ENCODE measurements around the gene ZNF77. TPM values are rescaled to one million over a fixed set of nuclear protein-coding genes. Genes with fewer than 3 reads are reported as not detected.
A peak's percentile ranks its signal among the peaks of the same experiment; 100 is the strongest.
"Not testable (repeated sequence)": the region's sequence is repeated elsewhere in the genome, so short reads cannot be mapped to it uniquely, and the experiment has no call there.

ZNF77 gene
- polyA plus RNA-seq (ENCODE audit: insufficient read length in 10 of 10) = 1 to 10 TPM; 3.6 to 8.9 (median 5.0) TPM
- long read RNA-seq, donor 1 = 0 reads
- long read RNA-seq, donor 2 = 0 reads
- long read RNA-seq, donor 3 = 0 reads
- long read RNA-seq, donor 4 = 0 reads
- long read RNA-seq, donor 5, partial matches to known transcripts = 0 of 1 reads
- long read RNA-seq, donor 5, other reads (novel, unspliced or antisense) = 0 of 1 reads
- long read RNA-seq, donor 6 = 0 reads
- long read RNA-seq, donor 7 = 0 reads
- long read RNA-seq, donor 8 = 0 reads
- long read RNA-seq, donor 9, partial matches to known transcripts = 0 of 1 reads
- long read RNA-seq, donor 9, other reads (novel, unspliced or antisense) = 0 of 1 reads

DNA sequence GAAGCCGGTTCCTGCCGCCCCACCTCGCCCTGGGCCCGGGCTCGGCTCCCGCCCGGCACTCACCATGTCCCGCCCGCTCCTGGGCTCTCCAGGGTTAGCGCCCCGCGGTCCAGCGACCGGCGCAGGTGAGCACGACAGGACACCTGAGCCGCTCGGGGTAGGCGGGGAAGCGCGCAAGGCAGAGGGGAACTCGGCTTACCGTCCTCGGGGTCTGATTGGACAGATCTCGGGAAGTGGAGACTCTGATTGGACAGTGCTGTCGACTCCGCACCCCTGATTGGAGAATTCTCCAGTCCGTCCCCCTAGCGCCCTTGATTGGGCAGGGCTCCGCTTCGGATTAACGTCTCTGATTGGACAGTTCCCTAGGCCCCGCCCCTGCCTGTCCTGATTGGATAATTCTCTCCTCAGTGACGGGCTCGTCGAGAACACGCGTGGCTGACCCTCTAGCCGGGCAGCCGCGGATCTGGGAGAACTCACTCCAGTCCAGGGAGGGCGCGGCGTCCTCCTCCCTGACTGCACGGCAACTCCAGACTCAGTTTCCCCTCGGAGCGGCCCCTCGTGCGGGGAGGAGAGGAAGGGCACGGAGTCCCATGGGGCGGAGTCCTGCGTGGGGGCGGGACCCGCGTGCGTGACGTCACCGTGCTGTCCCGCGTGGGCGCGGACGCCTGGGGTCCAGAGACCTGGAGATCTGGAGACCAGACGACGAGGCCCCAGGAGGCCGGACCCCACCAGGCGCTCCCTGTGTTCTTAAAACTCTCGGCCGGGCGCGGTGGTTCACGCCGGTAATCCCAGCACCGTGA lies at the start of gene ZNF77:
Gene ZNF77, minus strand, starts transcription at position 197 of the 800 bp plus-strand sequence. Its CDS starts 131 bp downstream, at position 66.
- peak; percentile 98 to 99 (median 99) for DNase-seq

- DNase-seq = no peak
Measured at GRCh38 chr19:2993579-2993978, 48.8 kb upstream of the ZNF77 start.

DNA sequence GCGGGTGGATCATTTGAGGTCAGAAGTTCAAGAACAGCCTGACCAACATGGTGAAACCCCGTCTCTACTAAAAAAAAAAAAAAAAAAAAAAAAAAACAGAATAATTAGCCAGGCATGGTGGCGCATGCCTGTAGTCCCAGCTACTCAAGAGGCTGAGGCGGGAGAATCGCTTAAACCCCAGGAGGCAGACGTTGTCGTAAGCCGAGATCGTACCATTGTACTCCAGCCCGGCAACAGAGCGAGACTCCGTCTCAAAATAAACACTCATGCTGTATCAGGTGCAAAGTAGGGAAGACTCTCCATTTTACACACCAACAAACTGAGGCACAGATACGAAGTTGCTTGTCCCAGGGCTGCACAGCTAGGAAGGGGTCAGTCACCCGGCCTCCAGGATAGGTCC lies 48.2 kb upstream of the ZNF77 start:
- DNase-seq = no peak

GRCh38 chr19:2992333-2992732 lies 47.6 kb upstream of the ZNF77 start:
- DNase-seq = not testable (repeated sequence)

DNA sequence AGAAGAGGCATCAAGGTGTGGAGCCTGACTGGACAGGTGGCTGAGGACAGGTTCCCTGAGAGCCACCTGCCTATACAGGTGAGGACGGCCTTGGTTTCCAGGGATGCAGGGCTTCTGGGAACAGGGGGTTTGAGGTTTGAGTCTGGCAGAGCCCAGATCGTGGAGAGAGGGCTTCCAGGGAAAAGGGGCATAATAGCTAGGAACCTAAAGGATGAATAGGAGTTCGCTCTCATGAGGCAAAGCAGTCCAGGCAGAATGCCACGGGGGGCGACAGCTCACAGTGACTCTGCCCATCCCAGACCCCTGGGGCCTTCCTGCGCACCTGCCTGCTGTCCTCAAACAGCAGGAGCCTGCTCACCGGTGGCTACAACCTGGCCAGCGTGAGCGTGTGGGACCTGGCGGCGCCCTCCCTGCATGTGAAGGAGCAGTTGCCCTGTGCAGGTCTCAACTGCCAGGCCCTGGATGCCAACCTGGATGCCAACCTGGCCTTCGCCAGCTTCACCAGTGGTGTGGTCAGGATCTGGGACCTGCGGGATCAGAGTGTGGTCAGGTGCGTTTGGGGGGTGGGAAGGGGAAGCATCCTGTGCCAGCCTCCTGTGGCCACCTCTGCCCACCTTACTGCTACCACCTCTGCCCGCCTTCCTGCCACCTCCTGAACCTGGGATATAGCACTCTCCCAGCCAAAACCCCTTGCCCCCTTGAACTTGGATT lies 44.6 kb upstream of the ZNF77 start:
- DNase-seq = no peak

DNA sequence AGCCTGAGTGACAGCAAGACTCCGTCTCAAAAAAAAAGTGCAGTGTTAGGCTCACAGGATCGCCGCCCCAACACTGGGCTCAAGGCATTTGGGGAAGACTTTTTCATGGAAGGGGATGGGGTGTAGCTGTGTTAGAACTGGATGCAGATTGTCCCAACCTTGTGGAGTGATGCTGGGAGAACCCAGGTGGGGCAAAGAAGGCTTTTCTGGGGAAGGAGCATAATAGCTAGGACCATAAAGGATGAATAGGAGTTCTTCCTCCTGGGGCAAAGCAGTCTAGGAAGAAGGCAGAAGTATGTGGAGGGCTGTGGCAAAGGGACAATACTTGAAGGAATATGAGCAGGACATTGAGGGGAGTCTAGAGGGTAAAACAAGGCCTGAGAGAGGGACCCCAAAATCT lies 43.8 kb upstream of the ZNF77 start:
- no peak for DNase-seq

DNA sequence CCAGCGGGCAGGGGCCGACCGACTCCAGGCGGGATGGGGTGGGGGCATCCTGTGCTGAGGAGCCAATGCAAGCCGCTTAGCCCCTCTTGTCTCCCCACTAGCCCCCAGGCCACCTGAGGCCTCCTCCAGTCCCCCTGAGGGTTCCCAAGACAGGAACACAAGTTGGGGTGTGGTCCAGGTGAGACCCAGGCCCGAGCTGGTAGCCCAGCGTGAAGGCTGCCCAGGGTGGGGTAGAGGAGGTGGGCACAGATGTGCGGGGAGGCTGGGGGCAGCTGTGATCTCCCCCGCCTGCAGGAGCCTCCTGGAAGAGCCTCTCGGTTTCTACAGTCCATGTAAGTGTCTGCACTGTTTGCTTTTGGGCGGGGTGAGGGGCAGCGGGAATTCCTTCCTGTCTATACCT lies 43.0 kb upstream of the ZNF77 start:
- no peak for DNase-seq

DNA sequence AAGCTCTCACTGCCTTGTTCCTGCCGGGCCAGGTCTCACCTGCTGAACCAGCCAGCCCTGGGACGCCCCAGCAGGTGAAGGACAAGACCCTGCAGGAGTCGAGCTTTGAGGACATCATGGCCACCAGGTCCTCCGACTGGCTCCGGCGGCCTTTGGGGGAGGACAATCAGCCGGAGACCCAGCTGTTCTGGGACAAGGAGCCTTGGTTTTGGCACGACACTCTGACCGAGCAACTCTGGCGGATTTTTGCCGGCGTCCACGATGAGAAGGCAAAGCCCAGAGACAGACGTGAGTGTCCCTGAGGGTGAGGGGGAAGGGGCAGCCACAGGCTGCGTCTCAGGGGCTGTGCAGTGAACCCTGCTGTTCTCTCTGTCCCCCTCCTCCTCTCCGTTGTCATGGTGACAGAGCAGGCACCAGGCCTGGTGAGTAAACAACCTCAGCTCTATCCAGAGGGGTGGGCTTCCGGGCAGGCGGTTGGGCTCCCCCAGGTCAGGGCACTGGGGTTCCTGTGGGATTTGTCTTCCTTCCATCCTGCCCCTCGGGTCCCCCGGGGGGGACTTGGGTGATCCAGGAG lies 42.3 kb upstream of the ZNF77 start:
- peak in 1 of 3 donors; percentile 44 for DNase-seq

GRCh38 chr19:2984215-2984528 lies 39.4 kb upstream of the ZNF77 start:
- DNase-seq = no peak

DNA sequence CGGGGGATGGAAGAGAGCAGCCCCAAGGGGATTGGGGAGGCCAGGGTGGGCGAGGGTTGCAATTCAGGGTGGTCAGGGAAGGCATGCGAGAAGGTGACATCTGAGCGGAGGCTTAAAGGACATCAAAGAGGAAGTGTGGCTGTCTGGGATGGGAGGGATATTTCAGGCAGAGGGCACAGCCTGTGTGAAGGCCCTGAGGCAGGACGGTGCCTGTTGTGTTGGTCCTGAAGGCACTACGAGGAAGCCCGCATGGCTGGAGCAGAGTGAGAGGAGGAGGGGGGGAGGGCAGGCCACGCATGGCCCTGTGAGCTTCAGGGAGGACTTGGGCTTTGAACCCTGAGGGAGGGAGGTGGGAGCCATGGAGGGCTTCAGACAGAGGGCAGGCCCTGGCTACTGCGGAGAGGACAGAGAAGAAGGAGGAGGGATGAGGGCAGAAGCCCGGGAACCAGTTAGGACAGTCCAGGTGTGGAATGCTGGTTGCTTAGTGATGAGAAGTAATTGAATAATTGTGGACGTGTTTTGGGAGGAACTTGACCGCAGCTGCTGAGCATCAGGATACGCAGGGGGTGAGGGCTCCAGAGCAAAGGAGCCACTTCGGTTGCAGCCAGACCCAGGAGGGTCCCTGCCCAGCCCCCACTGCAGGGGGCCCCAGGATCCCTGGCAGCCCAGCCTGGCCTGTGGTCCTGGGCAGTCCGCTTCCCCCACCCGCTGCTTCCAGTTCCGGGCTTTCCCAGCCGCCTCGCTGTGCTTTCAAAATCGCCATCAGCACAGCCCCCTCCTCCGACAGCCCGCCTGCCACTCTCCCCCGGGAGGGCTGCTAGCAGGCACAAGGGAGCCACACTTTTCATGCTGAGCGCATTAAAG lies 38.8 kb upstream of the ZNF77 start:
- peak; percentile 63 to 89 (median 73) for DNase-seq

DNA sequence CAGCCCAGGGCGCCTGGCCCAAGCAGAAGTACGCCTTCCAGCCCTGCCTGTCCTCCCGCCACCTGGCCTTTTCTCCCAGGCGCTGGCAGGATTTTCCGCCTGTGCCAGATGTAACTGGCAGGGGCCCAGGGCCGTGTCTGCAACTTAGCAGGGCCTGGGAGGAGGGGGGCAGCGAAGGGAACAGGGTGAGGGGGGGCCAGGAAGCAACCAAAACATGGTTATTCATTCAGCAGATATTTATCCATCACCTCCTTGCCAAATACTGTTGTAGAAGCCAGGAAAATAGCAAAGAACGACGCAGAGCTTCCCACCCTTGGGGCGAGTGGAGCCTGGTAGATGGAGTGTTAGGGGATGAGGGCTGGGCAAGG lies 38.2 kb upstream of the ZNF77 start:
- DNase-seq = peak; percentile 86 to 92 (median 89)

DNA sequence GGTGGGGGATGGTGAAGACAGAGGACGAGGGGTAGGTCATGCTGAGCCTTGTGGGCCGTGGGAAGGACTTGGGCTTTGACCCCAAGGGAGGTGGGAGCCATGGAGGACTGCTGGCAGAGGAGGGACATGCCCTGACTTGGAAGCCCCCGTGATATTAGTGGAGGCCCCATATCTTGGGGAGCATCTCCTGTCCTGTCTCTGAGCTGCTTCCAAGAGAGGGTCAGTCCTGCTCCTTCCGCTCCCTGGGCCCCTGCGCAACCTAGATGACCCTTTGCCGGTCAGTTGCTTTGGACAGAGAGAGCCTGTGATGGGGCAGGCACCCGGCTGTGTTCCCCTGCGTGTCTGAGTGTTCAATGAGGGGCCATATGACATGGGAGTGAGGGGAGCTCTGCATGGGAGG lies 37.8 kb upstream of the ZNF77 start:
- no peak for DNase-seq

GRCh38 chr19:2981898-2982297 lies 37.1 kb upstream of the ZNF77 start:
- no peak for DNase-seq

- DNase-seq = no peak
Measured at GRCh38 chr19:2978772-2979171, 34.0 kb upstream of the ZNF77 start.

DNA sequence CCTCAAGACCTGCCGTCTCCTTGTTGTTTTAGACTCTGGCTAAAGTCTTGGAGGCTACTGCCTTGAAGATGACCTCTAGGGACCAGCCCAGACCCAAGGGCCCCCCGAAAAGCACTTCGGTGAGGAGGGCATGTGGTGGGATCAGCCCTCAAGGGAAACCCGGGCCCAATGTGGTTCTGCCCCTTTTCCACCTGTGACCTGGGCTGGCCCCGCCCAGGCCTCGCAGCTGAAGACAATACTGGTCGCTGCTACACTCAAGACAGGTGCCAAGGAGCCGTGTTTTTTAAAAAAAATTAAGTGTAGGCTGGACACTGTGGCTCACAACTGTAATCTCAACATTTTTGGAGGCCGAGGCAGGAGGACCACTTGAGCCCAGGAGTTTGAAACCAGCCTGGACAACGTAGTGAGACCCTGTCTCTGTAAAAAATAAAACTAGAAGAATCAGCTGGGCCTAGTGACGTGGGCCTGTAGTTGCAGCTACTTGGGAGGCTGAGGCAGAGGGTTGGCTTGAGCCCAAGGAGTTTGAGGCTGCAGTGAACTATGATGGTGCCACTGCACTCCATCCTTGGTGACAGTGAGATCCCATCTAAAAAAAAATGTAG lies 33.5 kb upstream of the ZNF77 start:
- DNase-seq = no peak

- no peak for DNase-seq
Measured at GRCh38 chr19:2977746-2978138, 33.0 kb upstream of the ZNF77 start.

DNA sequence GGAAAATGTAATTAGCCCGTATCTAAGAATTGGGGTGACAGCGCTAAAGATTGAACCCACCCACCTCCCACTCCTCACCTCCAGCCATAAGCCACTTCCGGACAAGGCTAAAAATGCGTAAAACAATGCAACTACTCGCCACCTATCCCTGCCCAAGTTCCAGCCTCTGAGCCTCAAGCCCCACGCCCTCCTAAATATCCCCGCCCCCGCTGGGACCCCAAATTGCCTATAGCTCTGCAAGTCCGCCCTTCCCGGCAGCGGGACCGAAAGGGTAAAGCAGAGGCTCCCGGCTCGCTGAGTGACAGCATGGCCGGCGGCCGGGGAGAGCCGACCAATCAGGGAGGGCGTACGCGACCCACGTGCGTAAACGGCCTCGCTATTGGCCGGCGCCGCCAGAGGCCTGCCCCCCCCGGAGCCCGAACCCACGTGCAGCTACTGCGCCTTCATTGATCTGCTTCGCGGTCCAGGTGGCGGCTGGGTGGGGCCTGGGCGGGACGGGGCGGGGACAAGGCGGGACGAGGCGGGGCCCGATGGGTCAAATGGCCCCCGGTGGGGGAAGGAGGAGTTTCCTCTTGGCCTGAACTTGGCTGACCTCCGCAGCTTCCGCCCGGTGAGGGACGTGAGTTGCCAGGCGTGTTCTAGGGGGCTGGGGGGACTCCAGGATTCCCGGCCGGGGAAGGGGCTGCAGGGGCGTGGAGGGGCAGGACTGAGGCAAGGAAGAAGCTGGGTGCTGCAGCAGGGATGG lies 32.4 kb upstream of the ZNF77 start, which contains the start of gene TLE6:
Gene TLE6, plus strand, starts transcription at position 564 of the 745 bp plus-strand sequence. CDS start 670 bp downstream, outside the sequence.
- DNase-seq = peak; percentile 93 to 96 (median 94)

- peak in 1 of 3 donors; percentile 26 for DNase-seq
Measured at GRCh38 chr19:2976609-2977000, 31.8 kb upstream of the ZNF77 start.

DNA sequence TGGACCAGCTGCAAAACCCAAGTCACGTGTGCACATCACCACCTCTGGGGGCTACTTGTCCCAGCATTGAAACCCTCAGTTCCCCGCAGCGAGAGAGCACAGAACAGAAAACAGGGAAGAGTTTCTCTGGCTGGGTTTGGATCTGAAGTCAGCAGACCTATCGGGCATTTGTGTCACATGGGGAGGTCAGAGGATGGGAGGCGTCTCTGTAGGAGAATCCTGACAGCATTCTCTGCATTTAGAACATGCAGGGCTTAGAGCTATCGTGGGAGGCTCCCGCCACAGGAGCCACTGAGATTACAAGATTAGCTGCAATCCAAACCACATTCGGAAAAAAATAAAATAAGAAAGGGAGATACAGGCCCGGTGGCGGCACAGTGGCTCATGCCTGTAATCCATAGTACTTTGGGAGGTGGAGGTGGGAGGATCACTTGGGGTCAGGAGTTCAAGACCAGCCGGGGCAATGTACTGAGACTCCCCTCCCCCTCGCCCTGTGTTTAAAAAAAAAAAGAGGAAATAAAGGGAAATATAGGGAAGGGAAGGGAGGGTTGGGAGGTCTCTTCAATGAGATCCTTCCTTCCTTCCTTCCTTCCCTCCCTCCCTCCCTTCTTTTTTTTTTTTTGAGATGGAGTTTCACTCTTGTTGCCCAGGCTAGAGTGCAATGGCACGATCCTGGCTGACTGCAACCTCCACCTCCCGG lies 29.7 kb upstream of the ZNF77 start:
- peak in 1 of 3 donors; percentile 66 for DNase-seq
